HG03354 (cell line): ENCODE results near the gene AQP6.

Experiments
- ATAC-seq: cut with Tn5 transposase; IDR thresholded peaks from one replicate; pipeline ENCODE4 v1.9.1; 2021; ENCODE audit warnings: mild to moderate bottlenecking; ENCODE audit not compliant: unreplicated experiment, poor library complexity, severe bottlenecking

The AQP6 gene

DNA sequence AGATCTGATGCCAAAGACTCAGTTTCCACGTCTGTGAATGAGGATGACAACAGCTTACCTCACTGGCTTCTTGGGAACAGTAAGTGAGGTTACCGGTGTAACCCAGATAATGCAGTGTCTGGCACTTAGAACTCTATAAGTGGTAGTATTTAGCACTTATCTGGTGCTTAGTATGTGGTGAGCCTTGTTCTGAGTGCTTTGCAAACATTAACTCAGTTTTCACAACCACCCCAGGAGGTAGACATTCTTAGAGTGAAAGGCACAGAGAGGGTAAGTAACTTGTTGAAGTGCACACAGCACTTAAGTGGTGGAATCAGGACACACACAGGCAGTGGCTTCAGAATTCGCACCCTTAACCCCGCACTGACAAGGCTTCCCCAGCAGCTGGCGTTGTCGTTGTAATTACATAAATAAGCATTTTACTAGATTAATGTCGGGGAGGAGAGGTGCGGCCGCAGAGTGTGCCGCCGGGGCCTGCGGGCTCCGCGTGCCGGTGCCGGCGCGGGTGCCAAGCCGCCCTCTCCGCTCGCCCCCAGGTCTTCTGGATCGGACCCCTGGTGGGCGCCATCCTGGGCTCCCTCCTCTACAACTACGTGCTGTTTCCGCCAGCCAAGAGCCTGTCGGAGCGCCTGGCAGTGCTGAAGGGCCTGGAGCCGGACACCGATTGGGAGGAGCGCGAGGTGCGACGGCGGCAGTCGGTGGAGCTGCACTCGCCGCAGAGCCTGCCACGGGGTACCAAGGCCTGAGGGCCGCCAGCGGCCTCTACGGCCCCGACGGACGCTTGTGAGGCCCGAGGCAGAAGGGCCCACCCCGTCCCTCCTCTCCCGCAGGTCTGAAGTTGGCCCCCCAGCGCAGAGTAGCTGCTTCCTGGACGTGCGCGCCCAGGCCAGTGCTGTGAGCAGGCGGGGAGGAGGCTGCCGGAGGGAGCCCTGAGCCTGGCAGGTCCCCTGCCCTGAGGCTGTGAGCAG, 17.6 kb upstream of the AQP6 start:
- ATAC-seq = no peak

DNA sequence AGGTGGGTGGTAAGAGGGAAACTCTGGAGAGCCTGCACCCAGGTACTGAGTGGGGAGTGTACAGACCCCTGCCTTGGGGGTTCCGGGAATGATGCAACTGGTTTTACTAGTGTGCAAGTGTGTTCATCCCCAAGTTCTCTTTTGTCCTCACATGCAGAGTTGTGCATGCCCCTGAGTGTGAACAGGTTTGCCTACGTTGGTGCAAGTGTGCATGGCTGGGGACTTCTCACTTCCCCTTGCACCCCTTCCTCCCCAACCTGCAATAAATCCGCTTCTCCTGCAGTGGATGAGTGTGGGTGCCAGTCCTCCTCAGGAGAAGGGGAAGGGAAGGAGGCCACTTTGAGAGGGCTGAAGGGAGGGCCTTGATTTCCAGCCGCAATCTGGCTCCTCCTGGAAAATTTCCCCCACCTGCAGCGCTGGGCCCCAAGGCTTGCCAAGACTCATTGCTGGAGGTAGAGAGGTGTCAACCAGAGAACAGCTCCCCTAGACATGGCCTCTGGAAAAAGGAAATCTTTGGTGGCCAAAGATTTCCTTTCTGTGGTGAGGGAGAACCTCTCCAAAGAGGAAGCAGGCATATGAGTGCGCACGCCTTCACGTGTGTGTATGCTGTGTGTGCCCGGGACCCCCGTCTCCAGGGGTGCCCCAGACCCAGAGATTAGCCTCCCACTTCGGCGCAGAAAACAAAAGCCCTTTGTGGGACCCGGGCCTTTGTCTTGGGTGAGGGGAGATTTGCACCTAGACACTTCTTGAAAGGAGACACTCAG, 16.7 kb upstream of the AQP6 start:
- no peak for ATAC-seq

DNA sequence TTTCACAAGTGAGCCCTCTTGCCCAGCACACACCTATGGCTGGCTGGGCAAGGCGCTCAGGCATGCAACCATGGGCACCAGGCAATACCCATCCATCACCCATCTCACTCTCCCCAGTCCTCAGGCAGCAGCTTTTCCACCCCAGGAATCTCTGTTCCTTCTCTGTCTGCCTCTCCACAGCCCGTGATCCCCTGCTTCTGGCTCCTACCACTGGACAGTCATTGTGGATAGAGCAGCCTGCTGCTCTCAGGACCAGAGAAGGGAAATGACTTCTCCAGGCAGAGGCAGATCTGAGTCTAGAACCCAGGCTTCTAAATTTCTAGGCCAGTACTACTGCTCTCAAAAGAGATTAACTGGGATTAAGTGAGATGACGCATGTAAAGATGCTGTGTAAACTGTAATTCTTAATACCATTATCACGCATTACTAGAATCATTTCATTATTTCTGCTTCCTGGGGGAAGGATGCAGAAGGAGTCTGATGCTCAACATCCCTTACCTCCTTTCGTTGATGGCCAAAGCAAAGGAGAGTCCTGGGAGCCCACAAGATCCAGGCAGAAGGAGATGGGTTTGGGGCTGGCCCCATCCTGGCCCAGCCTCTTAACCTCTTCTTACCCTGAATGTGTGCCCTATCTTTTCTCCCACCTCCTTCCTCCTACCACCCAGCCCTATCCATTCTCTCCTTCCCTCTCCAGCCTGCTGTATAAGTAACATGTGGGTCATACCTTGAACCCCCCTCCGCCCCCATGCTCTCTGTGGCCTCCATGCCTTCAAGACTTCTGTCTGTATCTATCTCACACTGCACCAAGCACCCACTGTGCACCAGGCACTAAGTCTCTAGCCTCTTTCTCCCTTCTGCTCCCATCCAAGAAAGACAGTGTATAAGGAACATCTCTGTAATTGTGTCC, 15.8 kb upstream of the AQP6 start:
- ATAC-seq = no peak

DNA sequence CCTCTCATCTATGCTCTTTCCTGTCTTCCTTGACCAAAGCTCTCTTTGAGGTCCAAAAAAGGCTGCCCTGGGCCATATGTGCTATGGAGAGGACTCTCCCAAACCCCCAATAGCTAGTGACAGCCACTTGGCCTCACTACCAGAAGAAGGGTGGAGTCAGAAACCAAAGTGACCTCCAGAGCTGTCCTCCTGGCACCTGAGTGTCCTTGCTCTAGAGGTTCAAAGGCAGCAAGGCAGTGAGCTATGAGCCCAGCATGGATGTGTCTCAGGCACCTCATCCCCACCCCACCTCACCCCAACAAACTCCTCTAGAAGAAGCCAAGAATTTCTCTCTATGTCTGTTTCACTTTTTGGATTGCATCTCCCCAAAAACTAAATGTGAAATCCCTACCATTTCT, 15.2 kb upstream of the AQP6 start:
- ATAC-seq = no peak

DNA sequence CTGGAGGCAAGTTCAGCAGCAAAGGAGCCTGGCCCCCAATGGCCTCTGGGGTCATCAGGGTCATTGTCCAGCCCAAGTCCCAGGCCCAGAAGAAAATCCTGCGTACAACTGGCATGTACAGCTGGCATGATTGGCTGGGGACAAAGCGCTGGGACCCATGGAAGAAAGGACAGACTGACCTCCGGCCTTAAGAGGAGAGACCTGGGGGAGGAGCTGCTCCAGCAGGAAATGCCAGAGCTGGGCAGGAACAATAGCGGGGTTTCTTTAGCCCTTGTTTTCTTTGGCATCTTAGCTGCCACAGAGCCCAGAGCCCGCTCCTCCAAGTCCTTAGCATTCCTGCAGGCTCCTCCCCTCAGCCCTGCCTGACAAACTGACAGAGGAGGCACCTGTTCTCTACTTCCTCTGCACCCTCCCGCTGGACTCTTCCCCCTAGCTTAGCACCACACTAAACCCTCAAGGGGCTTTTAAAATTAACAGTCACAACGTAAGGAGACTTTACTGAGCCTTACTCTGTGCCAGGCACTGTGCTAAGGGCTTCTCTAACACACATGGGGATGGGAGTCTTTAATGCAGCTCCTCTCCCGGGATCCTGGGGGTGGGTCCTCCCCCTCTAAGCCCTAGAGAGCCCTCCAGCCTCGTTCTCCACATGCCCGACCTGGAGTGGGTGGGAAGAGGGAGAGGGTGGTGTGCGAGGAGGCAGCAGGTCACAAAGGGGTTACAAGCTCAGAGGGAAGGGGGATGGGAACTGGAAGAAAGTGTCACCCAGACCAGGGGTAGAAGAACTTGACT, 12.9 kb upstream of the AQP6 start:
- no peak for ATAC-seq

DNA sequence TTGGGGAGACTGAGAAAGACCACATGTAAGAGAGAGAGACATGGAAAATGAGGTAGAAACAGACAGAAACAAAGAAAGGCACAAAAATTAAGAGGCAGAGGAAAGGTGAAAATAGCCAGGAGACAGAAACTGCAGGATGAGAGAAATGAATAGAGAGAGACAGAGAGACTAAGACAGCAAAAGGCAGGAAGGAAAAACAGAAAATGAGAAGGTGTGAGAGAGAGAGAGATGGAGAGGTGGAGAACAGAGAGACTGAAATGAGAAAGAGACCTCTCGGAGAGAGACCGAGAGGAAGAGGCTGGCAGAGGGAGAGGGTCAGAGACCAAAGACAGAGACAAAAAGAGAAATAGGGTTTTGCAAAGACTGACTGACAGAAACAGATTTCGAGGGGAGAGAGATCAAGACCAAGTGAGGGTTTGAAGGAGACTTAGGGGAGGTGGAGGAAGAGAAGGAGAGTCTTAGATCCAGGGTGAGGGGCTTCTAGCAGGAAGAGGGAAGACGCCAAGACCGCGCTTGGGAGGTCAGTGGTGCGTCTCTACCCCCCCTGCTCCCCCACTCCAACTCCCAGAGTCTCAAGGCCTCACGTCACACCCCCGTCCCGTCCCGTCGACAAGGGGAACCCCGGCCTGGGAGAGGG, 12.2 kb upstream of the AQP6 start:
- no peak for ATAC-seq

DNA sequence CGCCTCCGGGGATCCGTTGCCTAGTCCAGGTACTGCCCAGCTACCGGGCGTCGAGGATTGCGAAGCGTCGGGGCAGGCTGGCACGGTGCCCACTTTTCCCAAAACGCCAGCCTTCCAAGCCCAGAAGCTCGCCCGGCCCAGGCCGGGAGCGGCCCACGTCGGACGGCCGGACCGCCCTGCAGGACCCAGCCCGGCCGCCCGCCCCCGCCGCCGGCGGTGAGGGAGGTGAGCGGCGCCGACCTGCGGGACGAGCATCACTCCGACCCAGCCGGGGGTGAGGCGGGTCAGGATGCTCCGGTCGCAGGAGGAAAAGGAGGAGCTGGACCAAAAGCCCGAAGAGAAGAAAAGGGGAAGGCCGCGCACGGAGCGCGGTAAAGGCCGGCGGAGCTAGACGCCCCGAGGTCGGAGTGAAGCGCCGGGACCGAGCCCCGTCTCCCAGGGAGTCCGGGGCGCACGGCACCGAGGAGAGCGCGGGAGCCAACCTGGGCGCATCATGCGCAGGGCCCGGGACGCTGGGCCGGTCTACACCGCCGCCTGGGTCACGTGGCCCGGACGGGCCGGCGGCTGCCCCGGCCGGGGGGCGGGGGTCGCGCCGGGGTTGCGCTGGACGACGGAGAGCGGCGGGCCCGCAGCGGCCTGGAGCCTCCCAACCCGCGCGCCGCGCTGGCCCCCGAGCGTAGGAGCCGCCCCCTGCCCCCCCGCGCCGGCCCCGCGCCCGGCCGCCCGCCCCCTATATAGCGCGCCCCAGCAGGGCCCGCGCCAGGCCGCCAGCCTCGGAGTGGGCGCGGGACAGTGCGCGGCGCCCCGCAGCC, 11.4 kb upstream of the AQP6 start, which contains the start of gene AQP5:
TSS of gene AQP5 (plus strand) at position 762 of the 812 bp plus-strand sequence. CDS start 146 bp downstream, outside the sequence.
- ATAC-seq = no peak

DNA sequence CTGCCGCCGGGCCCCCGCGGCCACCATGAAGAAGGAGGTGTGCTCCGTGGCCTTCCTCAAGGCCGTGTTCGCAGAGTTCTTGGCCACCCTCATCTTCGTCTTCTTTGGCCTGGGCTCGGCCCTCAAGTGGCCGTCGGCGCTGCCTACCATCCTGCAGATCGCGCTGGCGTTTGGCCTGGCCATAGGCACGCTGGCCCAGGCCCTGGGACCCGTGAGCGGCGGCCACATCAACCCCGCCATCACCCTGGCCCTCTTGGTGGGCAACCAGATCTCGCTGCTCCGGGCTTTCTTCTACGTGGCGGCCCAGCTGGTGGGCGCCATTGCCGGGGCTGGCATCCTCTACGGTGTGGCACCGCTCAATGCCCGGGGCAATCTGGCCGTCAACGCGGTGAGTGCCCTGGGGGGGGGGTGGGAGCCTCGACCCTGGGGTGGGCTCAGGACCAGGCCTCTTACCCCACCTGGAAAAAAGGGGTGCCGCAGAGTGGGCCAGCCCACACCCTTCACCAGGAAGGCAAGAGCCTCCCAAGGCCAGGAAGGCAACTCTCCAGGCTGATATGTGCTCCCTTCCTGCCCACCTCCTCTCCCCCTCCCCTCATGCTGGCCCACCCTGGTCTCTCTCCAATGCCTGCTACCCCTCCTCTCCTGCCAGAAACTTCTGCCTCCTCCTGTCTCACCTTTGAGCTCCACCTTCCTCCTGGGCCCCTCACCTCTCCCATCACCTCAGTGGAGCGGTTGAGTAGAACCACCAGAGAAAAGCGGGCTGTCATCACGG, 10.6 kb upstream of the AQP6 start:
- ATAC-seq = no peak

DNA sequence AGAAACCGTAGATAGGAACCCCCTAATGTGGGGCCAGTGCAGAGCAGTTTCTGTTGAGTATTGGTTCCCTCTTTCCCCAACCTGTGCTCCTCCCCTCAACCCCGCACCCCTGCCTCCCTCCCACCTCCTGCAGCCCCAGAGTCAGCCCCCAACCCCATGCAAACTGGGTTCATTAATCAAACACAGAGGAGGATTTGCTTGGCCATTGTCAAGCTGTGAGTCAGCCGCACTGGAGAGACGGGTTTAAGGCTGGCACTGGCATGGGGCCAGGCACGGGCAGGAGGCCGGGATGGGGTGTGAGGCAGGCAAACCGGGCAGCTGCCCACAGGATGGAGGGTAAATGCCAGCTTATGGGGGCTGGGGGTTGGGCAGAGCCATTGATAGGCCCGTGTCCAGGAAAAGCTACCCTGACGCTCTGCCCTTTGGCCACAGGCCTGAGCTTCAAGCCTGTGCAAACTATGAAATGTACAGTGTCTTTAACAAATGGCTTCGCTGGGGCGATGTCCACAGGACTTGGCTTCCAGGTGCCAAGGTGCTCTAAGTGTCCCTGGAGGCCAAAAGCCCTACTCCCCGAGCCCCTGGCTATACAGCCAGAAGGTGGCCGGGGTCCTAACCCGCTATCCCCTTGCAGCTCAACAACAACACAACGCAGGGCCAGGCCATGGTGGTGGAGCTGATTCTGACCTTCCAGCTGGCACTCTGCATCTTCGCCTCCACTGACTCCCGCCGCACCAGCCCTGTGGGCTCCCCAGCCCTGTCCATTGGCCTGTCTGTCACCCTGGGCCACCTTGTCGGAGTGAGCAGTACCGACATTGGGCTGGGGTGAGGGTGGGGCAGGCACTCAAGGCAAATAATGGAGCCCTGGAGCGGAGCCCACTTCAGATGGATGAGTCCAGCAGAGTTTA, 9.6 kb upstream of the AQP6 start:
- ATAC-seq = no peak

DNA sequence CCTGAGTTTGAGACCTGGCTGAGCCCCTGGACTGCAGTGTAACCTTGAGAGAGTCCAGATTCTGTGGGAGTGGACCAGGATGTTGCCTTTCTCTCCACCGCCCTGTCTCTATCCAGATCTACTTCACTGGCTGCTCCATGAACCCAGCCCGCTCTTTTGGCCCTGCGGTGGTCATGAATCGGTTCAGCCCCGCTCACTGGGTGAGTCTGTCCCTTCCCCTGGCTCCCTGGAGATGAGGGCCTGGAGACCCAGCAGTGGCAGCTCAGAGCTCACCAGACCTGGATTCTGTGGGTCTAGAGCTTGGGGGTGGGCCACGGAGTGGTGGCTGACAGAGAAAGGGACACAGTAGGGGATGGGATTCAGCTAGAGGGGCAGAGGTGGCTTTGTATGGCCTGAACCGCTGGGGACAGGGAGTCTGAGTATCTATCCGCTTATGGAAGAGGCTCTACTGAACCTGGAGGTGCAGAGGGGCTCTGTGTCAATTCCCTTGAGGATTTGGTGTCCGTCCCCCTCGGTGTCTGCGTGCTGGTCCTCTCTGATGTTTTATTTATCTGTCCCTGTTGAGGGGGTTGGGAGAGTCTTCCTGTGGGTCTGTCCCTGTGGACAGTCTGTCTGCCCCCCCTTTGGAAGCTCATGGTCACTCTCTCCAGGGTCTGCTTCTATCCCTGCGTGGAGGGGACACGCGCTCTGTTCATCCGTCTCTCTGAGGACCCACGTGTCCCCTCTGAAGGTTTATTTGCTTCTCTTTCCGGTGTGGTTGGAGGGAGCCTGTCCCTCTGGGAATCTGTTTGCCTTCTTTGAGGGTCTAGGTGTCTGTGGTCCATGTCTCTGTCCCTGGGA, 8.6 kb upstream of the AQP6 start:
- ATAC-seq = no peak

DNA sequence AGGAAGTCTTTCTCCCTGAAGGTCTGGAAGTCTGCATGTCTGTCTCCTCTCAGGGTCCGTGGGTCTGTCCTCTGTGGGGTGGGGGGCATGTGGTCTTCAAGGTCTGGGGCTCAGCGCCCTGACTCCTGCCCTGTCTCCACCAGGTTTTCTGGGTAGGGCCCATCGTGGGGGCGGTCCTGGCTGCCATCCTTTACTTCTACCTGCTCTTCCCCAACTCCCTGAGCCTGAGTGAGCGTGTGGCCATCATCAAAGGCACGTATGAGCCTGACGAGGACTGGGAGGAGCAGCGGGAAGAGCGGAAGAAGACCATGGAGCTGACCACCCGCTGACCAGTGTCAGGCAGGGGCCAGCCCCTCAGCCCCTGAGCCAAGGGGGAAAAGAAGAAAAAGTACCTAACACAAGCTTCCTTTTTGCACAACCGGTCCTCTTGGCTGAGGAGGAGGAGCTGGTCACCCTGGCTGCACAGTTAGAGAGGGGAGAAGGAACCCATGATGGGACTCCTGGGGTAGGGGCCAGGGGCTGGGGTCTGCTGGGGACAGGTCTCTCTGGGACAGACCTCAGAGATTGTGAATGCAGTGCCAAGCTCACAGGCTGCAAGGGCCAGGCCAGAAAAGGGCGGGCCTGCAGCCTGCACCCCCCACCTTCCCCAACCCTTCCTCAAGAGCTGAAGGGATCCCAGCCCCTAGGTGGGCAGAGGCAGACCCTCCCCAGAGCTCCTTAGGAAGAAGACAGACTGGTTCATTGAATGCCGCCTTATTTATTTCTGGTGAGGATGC, 7.7 kb upstream of the AQP6 start:
- ATAC-seq = no peak

DNA sequence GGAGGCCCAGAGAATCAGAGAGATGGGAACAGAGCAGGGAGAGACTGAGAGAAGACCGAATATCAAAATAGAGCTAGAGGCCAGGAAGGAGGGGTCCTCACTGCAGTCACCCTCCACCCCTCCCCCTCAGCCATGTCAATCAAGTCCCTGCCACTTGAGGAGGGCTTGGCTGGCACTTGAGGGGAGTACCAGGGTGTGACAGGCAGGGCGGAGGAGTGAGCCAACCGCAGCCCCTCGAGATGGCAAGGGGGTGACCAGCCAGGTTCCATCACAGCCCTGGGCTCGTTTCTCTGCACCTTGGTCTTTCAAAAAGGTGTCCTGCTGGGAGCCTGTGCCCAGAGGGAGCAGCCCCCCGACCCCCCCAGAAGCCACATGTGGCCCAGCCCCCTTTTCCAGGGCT, 6.9 kb upstream of the AQP6 start:
- ATAC-seq = no peak

DNA sequence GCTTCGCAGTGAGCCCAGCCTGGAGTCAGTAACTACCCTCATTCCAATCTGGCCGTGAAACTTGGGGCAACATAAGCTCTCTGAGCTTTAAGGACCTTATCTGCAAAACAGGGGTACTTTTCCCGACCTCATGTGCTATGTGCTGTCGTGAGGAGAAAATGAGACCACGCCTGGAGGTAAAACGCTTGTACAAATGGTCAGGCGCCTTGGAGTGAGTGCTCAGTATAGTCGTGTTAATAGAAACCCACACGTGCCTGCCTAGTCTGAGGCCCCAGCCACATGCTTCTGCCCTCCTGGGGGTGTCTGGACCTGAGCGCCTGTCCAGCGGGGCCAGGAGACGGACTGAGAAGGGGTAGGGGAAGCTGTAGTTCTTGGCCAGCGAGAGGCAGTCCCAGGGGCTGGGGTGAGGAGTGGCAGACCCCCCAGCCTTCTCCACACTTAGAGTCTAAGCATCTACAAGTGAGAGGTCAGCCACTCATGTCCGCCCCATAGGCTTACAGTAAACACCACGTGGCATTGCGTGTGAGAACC, 6.2 kb upstream of the AQP6 start:
- no peak for ATAC-seq

DNA sequence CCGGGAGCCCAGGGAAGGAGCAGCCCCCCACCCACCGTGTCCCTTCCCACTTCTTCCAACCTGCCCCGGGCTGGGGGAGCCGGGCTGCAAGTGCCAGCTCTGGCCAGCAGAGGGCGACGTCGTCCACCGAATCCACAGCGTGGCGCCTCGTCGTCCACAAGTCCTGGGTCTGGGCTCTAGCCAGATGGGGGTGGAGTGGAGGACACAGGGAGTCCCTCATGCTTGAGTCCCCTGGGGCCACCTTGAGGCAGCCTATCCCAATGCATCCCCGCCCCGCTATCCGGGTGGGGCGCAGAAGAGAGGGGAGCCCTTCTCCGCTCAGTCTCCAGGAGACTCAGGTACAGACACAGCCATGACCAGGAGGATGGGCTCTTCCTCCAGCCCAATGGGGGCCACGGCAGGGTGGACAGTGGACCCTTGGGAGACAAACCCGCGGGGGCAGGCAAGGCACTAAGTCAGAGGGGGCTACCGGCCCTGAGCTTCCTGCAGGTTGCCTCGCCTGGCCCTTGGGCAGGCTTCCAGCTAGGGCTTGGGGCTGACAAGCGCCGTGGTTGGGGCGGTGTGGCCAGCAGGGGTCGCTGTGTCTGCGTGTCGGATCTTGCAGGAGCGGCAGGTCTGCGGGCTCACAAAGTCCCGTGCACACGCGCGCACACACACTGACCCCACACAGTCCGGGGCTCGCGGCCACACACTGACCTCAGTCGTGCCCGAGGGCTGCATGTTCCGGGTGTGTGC, 5.5 kb upstream of the AQP6 start:
- ATAC-seq = peak; percentile 77
